IMR-90 (cell line): ENCODE results near the gene MORC2. TPM values are rescaled to one million over a fixed set of nuclear protein-coding genes. Genes with fewer than 3 reads are reported as not detected.

ENCODE experiments used
- ATAC-seq: fragments of 200-7000 bp; cut with Tn5 transposase; 2 replicates; pipeline ENCODE4 v1.9.1; 2020; ENCODE audit warnings: low read depth, mild to moderate bottlenecking, moderate library complexity
- BruUV-seq: library from RNA; stranded (reverse); fragments of 400-500 nt; replicated peaks from 2 replicates; lab custom pipeline; 2021; lab: Mats Ljungman, UMichigan
- CTCF ChIA-PET: fragments of 300-600 bp; formaldehyde crosslinking; extraction: SDS; loops from one replicate; lab custom pipeline; 2021; ENCODE audit warnings: antibody characterized with exemption; lab: Yijun Ruan, JAX
- POLR2A ChIA-PET: fragments of 300-600 bp; sonication (Branson Sonifier 250); formaldehyde crosslinking; loops from one replicate; lab custom pipeline; 2022; ENCODE audit warnings: antibody characterized with exemption; ENCODE audit not compliant: unreplicated experiment; lab: Charles Lee
- DNase-seq: peaks from one replicate; pipeline ENCODE4 v3.0.0; 2013
- H2AFZ ChIP-seq: replicated peaks from 2 replicates; pipeline ENCODE3; 2013; ENCODE audit warnings: low read length, mild to moderate bottlenecking; ENCODE audit not compliant: poor library complexity
- H2AK5ac ChIP-seq: 2 replicates; pipeline ENCODE4 v1.6.1; 2013; ENCODE audit warnings: low read depth, low read length, inconsistent platforms
- H2AK9ac ChIP-seq: replicated peaks from 2 replicates; pipeline ENCODE3; 2013; ENCODE audit warnings: mild to moderate bottlenecking, low read depth, low read length, moderate library complexity; ENCODE audit not compliant: poor library complexity
- H2BK120ac ChIP-seq: 2 replicates; pipeline ENCODE4 v1.6.1; 2013; ENCODE audit warnings: low read depth, low read length, inconsistent platforms
- H2BK15ac ChIP-seq: 3 replicates; pipeline ENCODE4 v1.6.1; 2013; ENCODE audit warnings: low read depth, low read length, inconsistent platforms
- H2BK20ac ChIP-seq: 2 replicates; pipeline ENCODE4 v1.6.1; 2013; ENCODE audit warnings: low read depth, mild to moderate bottlenecking, inconsistent platforms, low read length, moderate library complexity
- H2BK5ac ChIP-seq: 2 replicates; pipeline ENCODE4 v1.6.1; 2013; ENCODE audit warnings: mild to moderate bottlenecking, low read depth, low read length, inconsistent platforms; ENCODE audit not compliant: poor library complexity, severe bottlenecking
- H3K14ac ChIP-seq: replicated peaks from 2 replicates; pipeline ENCODE4 v1.6.1; 2013; ENCODE audit warnings: low read depth, low read length, inconsistent platforms
- H3K18ac ChIP-seq: 2 replicates; pipeline ENCODE4 v1.6.1; 2013; ENCODE audit warnings: low read depth, low read length, control low read depth
- H3K23ac ChIP-seq: 2 replicates; pipeline ENCODE4 v1.6.1; 2013; ENCODE audit warnings: low read depth, low read length, inconsistent platforms
- H3K27ac ChIP-seq: 2 replicates; pipeline ENCODE4 v1.5.1; 2013; ENCODE audit warnings: mild to moderate bottlenecking, control low read depth, low read length; ENCODE audit not compliant: insufficient read depth
- H3K27me3 ChIP-seq: 2 replicates; pipeline ENCODE4 v1.6.1; 2013; ENCODE audit warnings: low read length; ENCODE audit not compliant: control insufficient read depth, insufficient read depth
- H3K36me3 ChIP-seq: 2 replicates; pipeline ENCODE4 v1.6.1; 2013; ENCODE audit warnings: low read length, mixed read lengths; ENCODE audit not compliant: control insufficient read depth, insufficient read depth
- H3K4ac ChIP-seq: 2 replicates; pipeline ENCODE4 v1.6.1; 2013; ENCODE audit warnings: low read depth, low read length, inconsistent platforms
- H3K4me1 ChIP-seq: 2 replicates; pipeline ENCODE4 v1.6.1; 2013; ENCODE audit warnings: low read length, mixed read lengths; ENCODE audit not compliant: control insufficient read depth, insufficient read depth
- H3K4me2 ChIP-seq: 2 replicates; pipeline ENCODE4 v1.6.1; 2013; ENCODE audit warnings: low read depth, mild to moderate bottlenecking, control low read depth, low read length, moderate library complexity
- H3K4me3 ChIP-seq: 2 replicates; pipeline ENCODE4 v1.5.1; 2013; ENCODE audit warnings: low read depth, mild to moderate bottlenecking, control low read depth, low read length, moderate library complexity; ENCODE audit not compliant: insufficient read depth
- H3K56ac ChIP-seq: 2 replicates; pipeline ENCODE4 v1.6.1; 2013; ENCODE audit warnings: low read length, inconsistent platforms; ENCODE audit not compliant: insufficient read depth; ENCODE audit errors: extremely low read depth
- H3K79me1 ChIP-seq, 2 experiments: 2 replicates each; pipeline ENCODE4 v1.6.1; 2013; ENCODE audit warnings: low read length in 2 of 2, inconsistent platforms in 1 of 2, low read depth in 1 of 2
- H3K9ac ChIP-seq: 2 replicates; pipeline ENCODE4 v1.6.1; 2013; ENCODE audit warnings: low read depth, low read length, control low read depth
- H3K9me1 ChIP-seq: 2 replicates; pipeline ENCODE4 v1.6.1; 2013; ENCODE audit warnings: low read length, inconsistent platforms; ENCODE audit not compliant: insufficient read depth
- H3K9me3 ChIP-seq: 2 replicates; pipeline ENCODE4 v1.6.1; 2013; ENCODE audit warnings: low read length; ENCODE audit not compliant: control insufficient read depth, insufficient read depth
- H4K20me1 ChIP-seq: 2 replicates; pipeline ENCODE4 v1.6.1; 2013; ENCODE audit warnings: low read length, inconsistent platforms; ENCODE audit not compliant: insufficient read depth
- H4K5ac ChIP-seq: 2 replicates; pipeline ENCODE4 v1.6.1; 2013; ENCODE audit warnings: mild to moderate bottlenecking, low read depth, low read length, control low read depth
- H4K8ac ChIP-seq, 2 experiments: 2 replicates each; pipeline ENCODE4 v1.6.1; 2013; ENCODE audit warnings: low read depth in 2 of 2, low read length in 2 of 2, control low read depth in 1 of 2, inconsistent platforms in 1 of 2
- H4K91ac ChIP-seq: 2 replicates; pipeline ENCODE4 v1.6.1; 2013; ENCODE audit warnings: low read depth, low read length, inconsistent platforms; ENCODE audit not compliant: insufficient read depth
- MAFK ChIP-seq: IDR thresholded peaks from 2 replicates; pipeline ENCODE4 v1.6.1; 2012; ENCODE audit warnings: low read depth, low read length, improper control_type of control experiment
- SMC3 ChIP-seq: fragments of 150-350 bp; IDR thresholded peaks from 2 replicates; pipeline ENCODE4 v1.6.1; 2016; ENCODE audit warnings: low read depth, mild to moderate bottlenecking, antibody characterized with exemption, low read length, moderate library complexity
- WGBS, 2 experiments: methylation state at CpG; one replicate each; pipeline versions ENCODE4 v1.1.5 to v1.1.7; 2013; ENCODE audit warnings: missing lambda C conversion rate in 2 of 2; ENCODE audit not compliant: insufficient read length in 1 of 2; ENCODE audit errors: extremely low coverage in 2 of 2; 5-methylcytosine and 5-hydroxymethylcytosine counted together
- dilution Hi-C: fragments of 300-500 bp; cut with HindIII; formaldehyde crosslinking; loops from one replicate; pipeline ENCODE4 v1.14.3; 2018; ENCODE audit warnings: low sequenced_read_pairs; ENCODE audit not compliant: unreplicated experiment
- in situ Hi-C: fragments of 300-500 bp; cut with MboI; formaldehyde crosslinking; loops from 3 replicates; pipeline ENCODE4 v1.14.3; 2019; ENCODE audit warnings: low sequenced_read_pairs, inconsistent platforms, mixed read lengths
- intact Hi-C: fragments of 100-400 bp; cut with micrococcal nuclease; formaldehyde crosslinking; loops from 2 replicates; pipeline ENCODE4 v1.10.0; 2022
- polyA plus RNA-seq, 3 experiments: library from polyadenylated mRNA; depleted of rRNA; stranded (reverse); fragments of >200 nt; gene quantifications; 2 replicates each; pipeline ENCODE4 v1.2.3, GENCODE V29; 2012; ENCODE audit warnings: low replicate concordance in 1 of 3
- total RNA-seq: library from RNA; depleted of rRNA; stranded (reverse); fragments of >200 nt; gene quantifications from 2 replicates; pipeline ENCODE4 v1.2.3, GENCODE V29; 2012

Gene MORC2
- total and polyA plus RNA-seq, 2 of the 4 experiments (the other 2 are of a cell fraction): 15.8 to 24.7 TPM

DNA sequence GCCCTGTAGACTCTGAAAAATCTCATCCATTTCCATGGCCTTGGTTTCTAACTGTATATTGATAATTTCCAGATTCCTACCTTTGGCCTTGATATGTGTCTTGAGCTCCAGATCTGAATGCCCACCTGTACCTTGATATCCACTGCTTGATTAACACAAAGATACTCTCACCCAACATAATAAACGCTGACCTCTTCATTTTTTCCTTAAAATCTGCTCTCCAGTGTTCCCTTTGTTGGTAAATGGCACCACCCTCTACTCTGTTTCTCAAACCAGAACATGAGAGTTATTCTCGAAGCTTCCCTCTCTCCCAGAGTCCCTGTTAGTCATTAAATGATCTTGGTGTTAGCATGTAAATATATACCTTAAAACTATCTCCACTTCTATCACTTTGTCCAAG, 13.9 kb upstream of the MORC2 start:
- peaks cover 1% of the 10 kb centered on the region; the same call in 1 of the 2 replicates for H3K9me3 ChIP-seq
- H3K4ac ChIP-seq: no peak overlapping the region
- ChIA-PET POLR2A (no interaction called here), CTCF (interaction anchor here (0.6 kb wide), 1 partner anchor 13 kb away, joined by 3 read pairs; no protein-coding TSS in a partner anchor)
- no peak overlapping the region for H3K14ac ChIP-seq
- no peaks in the 10 kb centered on the region for H3K36me3 ChIP-seq
- WGBS, 2 experiments: 100% methylated on average over 1 of the region's 2 CpGs; no CpG with 5 or more reads in 1 of the 2 experiments
- H3K9me1 ChIP-seq: no peaks in the 10 kb centered on the region
- DNase-seq (no peak), ATAC-seq (no peak)
- peaks cover 22 to 48% of the 10 kb centered on the region in 2 experiments for H3K79me1 ChIP-seq
- H3K27me3 ChIP-seq: no peaks in the 10 kb centered on the region
- H4K91ac ChIP-seq: no peak overlapping the region
- no peak overlapping the region for H3K4me3 ChIP-seq
- H3K4me2 ChIP-seq: no peak overlapping the region
- H3K56ac ChIP-seq: no peak overlapping the region
- H4K8ac ChIP-seq: no peak overlapping the region
- H3K4me1 ChIP-seq: no peaks in the 10 kb centered on the region
- H2BK5ac ChIP-seq: no peak overlapping the region
- no peak overlapping the region for H2BK15ac ChIP-seq
- no peak overlapping the region for H2AK5ac ChIP-seq
- BruUV-seq: no TSS peak
- intact Hi-C loops (no loop called here), dilution Hi-C loops (no loop called here), in situ Hi-C loops (loop anchor here (5.0 kb wide), 1 partner anchor 50 kb away; no protein-coding TSS in a partner anchor)
- no peak overlapping the region for H2AK9ac ChIP-seq
- no peak overlapping the region for H2AFZ ChIP-seq
- TF ChIP-seq MAFK (peak; percentile 78), SMC3 (no peak)
- no peak overlapping the region for H3K27ac ChIP-seq
- H4K5ac ChIP-seq: no peak overlapping the region
- peaks cover 19% of the 10 kb centered on the region; the same call in 1 of the 2 replicates for H4K20me1 ChIP-seq
- no peak overlapping the region for H3K23ac ChIP-seq
- no peak overlapping the region for H3K18ac ChIP-seq
- no peak overlapping the region for H2BK20ac ChIP-seq
- H3K9ac ChIP-seq: no peak overlapping the region
- no peak overlapping the region for H2BK120ac ChIP-seq
